HG02798 (cell line): Measurements from ENCODE around the gene DISC1.
"Not testable (repeated sequence)": the region's sequence is repeated elsewhere in the genome, so short reads cannot be mapped to it uniquely, and the experiment has no call there.

Source experiments
- ATAC-seq: cut with Tn5 transposase; IDR thresholded peaks from one replicate; pipeline ENCODE4 v1.9.1; 2021; ENCODE audit warnings: mild to moderate bottlenecking; ENCODE audit not compliant: unreplicated experiment, poor library complexity

The DISC1 gene

DNA sequence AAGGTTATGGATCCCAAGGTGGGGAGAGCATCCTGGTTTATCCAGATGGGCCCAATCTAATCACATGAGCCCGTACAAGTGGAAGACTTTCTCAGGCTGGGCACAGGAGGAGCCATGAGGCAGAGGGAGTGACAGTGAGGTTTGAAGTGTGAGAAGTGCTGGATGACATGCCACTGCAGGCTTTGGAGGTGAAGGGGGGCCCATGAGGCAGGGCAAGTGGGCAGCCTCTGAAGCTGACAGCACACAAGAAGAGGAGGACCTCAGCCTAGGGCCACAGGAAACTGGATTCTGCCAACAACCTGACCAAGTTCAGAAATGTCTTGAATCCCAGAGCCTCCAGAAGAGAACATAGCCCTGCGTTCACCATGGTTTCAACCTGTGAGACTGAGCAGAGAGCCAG lies 311.6 kb downstream of the DISC1 start:
- ATAC-seq: no peak

DNA sequence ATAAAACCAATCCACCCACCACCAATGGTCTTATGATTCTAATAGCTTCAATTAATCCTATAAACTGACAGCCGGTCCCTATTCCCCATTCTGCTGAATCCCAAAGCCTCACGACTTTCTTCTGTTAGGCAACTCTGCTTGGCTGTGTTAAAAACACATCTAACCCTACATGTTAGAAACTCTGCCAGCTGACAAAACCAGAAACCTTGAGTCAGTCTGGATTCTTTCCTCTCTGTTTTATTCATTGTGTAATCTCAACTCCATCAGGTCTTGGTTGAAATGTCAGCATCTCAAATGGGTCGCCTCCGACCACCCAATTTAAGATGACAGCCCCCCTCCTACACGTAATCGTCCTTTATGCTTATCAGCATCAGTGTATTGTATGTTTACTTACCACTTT lies 312.1 kb downstream of the DISC1 start:
- ATAC-seq: no peak

DNA sequence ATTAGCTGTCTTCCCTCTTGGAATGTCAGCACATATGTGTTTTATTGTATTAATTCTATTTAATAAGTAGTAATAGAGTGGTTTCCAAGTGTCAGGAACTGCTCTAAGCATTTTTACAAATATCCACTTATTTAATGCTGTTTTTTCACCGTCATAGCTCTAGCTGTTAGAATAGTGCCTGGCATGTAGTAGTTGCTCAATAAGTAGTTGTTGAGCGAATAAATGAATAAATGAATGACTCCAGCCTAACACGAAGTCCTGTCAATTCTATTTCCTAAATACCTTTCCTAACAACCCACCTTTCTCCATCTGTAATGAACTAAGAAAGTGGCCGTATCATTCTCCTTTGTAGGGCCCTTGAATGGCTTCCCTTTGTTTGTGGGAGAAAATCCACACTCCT lies 312.5 kb downstream of the DISC1 start:
- ATAC-seq: no peak

DNA sequence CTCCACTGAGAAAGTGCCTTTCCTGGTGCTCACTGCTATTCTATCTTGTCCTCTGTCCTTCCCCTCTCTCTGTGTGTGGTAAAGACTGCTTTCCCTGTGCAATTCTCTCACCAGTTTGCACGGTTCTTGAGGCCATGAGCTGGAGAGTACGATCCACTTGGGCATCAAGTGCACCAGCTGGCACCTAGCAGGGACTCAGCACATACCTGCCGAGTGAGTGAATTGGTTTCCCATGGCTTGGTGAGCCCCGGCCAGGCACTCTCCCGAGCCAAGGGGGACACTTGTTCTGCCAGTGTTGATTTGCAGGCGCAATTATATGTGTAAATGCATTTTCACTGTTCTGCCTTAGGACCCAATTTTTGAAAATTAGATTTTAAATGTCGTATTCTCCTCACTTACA lies 313.5 kb downstream of the DISC1 start:
- no peak for ATAC-seq

DNA sequence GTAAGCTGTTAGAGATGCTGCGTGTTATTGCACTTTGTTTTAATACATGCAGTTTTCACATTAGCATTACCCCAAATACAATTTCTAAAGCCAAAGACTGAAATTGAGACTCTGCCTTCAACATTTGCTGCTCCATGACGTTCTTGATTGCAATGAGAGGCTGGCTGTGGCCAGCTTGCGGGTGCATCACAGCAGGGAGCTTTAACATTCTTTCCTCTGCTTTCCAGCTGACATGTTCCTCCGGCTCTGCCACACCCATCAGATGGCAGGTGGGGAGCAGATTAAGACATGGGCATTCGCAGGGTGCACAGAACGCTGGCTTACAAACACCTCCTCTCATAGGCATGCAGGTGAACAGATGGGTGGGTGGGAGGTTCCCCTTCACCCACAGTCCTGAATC lies 314.1 kb downstream of the DISC1 start:
- ATAC-seq: no peak

DNA sequence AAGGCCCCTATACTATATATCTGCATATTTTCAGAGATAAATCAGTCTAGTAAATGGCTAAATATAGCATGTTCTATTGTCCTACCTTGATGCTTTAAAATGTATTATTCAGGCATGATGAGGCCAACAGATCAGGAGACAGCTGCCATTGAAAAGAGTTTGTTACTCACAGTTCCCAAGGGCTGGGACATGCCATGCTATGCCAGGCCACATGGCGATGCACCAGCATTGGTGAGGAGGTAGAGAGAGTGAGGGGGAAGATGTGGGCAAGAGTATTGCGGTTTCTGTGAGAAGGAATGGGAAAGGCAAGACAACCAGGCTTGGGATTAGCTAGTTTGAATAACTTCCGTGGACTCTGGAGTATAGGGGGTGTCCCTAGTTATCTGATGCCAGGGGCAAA lies 316.5 kb downstream of the DISC1 start:
- no peak for ATAC-seq

DNA sequence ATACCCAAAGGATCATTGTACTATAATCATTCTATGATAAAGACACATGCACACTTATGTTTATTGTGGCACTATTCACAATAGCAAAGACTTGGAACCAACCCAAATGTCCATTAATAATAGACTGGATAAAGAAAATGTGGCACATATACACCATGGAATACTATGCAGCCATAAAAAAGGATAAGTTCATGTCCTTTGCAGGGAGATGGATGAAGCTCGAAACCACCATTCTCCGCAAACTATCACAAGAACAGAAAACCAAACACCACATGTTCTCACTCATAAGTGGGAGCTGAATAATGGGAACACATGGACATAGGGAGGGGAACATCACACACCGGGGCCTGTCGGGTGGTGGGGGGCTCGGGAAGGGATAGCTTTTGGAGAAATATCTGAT lies 321.5 kb downstream of the DISC1 start:
- not testable (repeated sequence) for ATAC-seq

DNA sequence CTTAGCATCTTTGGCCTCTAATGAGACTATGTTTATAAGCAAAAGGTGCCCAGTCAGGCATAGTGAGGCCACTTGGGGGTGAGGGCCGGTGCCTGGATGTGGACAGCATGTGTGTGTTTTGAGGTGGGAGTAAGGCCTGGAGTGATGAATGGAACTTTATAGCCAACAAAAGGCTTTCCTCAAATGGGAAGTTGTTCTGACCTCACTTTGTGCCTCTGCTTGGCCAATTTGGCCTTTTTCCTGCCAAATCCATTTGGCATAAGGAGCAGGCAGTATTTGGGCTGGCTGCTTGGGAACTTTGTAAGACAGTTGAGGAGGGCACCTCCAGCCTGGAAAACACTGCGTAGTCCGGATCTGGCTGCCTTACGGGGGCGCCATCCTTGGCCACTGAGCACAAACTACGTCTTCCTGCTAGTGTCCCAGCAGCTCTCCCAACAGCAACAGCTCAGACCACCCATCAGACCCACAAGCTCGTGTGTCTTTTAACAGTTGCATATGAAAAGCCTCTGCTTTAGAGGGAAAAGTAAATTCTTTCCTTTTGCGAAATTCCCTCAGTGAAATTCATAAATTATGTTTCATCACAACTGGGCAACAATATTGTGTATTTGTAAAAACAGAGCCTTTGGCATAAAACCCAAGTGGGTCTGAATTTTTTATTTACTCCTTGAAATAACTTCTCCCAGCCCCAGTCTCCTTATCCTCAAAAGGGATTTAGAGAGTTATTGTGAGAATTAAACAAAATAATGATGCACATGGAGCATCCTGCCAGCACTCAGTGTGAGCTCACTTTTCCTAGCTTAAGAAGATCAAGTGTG lies 322.9 kb downstream of the DISC1 start:
- ATAC-seq: no peak

DNA sequence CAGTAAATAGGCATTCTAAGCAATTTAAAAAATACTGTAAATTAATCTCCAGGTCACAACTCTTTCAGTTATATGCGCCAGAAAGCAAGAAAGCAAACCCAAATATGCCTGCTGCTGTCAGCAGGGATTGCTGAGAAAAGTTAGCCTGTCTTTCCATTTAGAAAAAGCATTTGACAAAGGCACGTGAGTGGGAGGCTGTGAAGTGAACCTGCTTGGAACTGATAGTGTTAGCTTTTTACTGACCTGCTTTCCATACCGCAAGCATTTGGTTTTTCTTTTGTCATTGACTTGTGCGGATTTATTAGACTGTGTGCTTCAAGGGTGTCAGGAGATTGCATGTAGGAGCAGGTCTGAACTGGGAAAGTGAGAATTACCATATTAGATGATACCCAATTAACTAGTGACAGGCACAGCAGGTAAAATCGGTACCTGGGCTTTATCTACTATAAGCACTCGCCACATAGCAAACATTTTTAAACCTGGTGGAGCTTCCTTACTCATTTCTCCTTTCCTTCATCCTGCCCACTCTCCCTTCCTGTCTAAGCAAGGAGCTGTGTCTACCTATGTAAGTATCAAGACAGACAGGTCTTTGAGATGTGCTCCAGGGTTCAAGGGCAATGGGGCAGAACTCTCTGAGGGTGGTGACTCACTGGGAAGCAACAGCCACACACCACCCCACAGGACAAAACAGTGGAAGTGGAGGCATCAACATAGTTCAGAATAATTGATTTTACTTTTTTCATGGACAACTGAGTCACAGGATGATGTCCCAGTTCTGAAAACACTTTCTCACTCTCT lies 323.9 kb downstream of the DISC1 start:
- ATAC-seq: no peak

DNA sequence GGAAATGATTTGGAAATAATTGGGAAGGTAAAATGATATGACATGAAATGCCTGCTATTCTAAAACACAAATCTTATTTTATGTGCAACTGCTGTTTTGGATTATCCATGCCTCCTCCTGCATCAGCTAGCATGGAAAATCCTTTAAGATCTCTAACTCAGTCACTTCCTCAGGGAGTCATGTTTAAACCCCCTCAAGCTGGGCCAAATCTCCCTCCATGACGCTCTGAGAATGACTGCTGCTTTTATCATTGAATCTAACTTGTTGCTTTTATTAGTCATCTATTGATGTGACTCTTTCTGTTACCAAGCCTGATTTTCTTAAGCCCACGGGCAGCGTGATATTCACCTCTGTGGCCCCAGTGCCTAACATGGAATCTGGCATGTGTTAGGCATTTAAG lies 324.8 kb downstream of the DISC1 start:
- ATAC-seq: no peak

DNA sequence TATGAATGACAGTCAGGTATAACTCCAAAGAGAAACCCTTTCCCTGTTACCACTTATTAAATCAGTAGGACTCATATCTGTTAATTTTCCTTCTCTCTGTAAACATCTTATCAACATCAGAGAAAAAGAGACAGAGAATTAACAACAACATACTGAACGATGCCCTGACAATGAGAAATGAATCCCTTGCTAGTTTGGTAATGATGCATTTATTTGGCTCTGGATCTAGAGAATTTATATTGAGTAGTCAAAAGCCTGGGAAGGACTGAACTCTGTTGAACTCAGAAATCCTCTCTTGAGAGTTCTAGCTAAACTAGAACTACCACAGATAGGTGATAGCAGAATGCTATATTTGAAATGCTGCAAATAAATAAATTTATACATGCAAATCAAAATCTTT lies 325.6 kb downstream of the DISC1 start:
- ATAC-seq: no peak

DNA sequence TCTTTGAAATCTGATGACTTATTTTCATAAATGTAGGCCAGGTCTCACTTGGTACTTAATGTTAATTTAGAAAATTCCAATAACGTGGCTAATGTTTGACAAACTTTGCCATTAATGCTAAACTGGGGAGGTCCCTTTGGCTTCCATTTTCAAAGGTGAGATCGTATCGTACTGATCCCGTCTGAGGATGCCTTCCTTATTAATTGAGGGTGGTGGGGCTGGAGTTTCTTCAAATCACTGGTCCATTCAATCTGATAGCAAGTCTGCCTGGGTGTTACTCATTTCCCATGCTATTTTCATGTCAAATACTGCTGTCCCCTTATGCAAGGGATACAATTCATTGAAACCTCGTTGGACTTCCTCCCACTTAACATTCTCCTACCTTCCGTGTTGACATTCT lies 327.1 kb downstream of the DISC1 start:
- ATAC-seq: no peak

DNA sequence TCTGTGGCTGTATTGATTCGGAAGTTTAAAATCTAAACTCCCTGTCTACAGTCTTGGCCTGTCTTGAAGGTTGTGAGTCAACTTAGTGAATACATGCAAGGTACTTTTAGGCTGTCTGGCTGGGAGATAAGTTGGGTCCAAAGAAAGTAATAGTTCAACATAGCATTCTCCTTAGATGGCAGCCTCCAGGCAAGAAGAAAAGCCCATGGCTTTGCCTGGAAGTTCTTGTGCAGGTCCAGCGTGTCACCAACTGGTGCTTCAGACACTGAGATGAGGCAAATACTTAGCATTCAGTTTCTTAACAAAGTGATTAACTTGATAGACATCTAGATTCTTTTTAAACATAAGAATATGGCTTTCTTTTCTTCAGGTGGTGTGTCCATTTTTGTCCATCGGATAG lies 328.2 kb downstream of the DISC1 start:
- no peak for ATAC-seq

DNA sequence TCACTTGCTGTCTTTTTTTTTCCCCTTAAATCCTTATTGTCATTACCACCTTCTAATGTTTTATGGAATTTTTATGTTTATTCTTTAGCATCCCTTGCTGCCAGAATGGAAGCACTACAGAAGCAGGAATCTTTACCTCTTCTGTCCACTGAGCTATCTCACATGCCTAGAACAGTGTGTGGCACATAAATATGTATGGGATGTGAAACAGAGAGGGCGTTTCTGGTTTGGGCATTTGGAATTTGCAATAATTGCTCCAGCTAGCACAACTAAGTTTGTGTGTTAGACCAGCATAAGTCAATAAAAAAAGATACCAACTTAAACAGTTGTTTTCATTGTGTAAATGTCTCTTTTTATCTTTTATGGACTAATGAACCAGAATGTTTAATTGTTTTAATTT lies 330.8 kb downstream of the DISC1 start:
- ATAC-seq: no peak

DNA sequence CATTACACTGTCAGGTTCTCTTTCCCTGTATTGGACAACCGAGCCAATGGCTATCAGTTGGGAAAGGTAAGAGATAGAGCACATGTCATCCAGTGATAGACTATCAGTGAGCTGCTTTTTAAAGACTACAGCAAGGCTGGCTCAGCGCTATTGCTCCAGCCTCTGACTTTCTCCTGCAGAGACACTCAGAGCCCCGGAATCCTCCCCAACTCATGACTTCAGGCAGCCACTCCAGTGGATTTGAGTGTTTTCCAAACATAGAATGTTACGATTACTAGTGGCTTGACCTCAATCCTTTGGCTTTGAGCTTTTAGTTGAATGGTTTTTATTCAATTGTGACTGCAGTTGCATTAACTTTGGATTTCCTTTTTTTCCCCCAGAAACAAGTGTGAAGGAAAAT lies 331.9 kb downstream of the DISC1 start:
- ATAC-seq: no peak

DNA sequence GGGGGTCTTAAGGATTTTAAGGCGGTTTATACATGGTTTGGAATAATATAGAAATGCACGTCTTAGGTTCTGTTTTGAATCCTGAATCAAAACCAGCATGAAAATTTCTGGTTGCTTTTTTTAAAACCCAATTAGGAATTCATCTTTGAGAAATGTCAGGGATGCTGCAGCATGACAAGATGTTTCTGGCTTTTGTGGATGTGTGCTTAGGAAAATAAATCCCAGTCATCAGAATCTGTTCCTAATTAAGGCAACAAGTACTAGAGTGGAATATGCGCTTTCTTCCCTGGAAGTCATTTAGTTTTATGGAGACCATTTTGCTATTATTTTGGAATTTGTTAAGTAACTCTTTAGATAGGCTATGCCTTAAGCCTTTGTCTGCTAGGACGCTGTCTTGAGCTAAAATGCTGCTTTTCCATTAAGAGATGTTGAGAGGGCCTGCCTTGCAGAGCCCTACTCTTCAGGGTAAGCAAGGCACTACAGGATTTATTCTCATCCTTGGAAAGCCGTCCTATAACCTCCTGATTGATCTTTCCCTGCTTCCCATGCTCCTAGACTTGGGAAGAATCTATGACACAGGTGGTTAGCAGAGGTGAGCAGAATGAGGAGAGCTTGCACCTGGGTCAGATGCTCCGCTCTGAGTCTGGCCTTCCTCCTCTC lies 332.8 kb downstream of the DISC1 start:
- ATAC-seq: no peak

DNA sequence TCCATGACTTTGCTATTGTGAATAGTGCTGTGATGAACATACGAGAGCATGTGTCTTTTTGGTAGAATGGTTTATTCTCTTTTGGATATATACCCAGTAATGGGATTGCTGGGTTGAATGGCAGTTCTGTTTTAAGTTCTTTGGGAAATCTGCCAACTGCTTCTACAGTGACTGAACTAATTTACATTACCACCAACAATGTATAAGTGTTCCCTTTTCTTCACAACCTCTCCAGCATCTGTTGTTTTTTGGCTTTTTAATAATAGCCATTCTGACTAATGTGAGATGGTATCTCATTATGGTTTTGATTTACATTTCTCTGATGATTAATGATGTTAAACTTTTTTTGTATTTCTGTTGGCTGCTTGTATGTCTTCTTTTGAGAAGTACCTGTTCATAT lies 335.2 kb downstream of the DISC1 start:
- ATAC-seq: not testable (repeated sequence)

DNA sequence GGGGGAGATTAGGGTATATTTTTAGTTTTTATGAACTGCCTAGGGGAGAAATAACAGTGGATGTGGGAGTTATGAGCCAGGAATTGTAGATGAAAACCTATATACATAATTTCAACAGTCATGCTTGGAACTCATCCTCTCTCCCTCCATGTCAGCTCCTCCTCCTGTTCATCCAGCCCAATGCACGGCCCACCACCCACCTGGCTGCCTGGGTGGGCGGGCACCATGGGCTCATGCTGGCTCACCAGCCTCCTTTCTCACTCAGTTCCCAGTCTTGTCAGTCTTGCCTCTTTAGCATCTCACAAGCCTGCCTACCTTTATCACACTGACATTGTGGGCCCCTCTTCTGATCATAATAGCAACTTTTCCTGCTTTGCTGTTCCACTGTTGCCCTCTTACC lies 336.0 kb downstream of the DISC1 start:
- no peak for ATAC-seq

DNA sequence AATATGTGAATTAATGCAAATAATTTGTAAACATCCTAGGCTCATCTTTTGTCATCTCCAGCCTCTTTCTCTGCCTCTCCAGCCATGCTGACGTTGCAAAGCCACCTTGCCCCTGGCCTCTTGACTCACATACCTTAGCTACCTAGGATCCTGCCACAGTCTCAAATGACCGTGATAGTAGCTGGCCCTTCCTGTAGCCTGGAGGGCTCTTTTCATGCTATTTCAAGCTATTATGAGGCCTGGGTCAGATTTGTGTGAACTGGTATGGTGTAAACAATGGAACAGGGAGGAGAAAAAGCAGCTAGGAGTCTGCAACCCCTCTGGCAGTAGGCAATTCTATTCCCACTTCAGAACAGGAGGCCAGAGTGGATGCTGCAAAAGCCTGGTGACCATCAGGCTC lies 337.7 kb downstream of the DISC1 start:
- ATAC-seq: no peak

DNA sequence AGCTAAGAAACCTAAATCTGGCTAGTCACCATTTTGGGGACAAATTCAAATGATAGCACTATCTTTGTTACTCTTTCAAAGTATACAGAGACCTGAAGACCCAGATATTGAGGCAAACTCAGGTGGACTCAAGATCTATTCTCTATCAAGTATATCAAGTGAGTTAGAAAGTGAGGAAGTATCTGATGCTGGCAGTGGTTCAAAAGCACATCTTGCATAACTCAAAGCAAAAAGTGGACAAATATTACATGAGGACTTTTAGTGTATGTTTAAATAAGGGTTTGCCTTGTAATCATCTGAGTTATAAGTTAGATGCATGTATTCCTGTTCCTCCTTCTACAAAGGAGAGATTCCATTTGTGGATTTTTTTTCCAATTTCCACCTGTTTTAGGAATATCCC lies 338.4 kb downstream of the DISC1 start:
- no peak for ATAC-seq

DNA sequence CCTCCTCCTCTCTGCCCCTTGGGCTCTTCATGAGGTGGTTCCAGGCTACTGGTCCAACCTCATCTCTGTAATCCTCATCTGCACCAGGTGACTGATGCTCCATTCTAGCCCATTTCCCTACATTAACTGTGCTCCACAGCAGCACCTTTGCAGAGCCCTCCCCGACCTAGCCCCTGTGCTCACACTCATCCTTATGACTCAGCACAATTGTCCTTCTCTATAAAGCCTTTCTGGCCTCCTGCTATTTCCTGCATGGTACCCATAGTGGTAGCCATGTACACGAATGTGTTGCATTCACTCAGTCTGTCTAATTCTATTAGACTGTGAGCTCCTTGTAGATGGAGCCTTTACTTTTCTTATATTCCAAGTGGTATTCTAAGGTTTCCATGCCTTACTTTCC lies 339.0 kb downstream of the DISC1 start:
- no peak for ATAC-seq
